OCI-LY1 (cell line): ENCODE measurements around the gene ARHGAP8.

Source experiments
- EZH2 ChIP-seq: fragments of 200-600 bp; sonication (generic), shearing (Covaris generic); IDR thresholded peaks from 2 replicates; pipeline ENCODE4 v1.8.0; 2017; ENCODE audit warnings: borderline replicate concordance, mixed run types, mild to moderate bottlenecking, antibody characterized with exemption, low read length, moderate library complexity, mixed read lengths
- TF ChIP-seq, protein P1 (sequence below): fragments of 200-600 bp; sonication (generic), shearing (Covaris generic); IDR thresholded peaks from 2 replicates; pipeline ENCODE4 v1.5.1; 2017; ENCODE audit warnings: mild to moderate bottlenecking, antibody characterized with exemption, low read length, moderate library complexity, mixed read lengths

DNA sequence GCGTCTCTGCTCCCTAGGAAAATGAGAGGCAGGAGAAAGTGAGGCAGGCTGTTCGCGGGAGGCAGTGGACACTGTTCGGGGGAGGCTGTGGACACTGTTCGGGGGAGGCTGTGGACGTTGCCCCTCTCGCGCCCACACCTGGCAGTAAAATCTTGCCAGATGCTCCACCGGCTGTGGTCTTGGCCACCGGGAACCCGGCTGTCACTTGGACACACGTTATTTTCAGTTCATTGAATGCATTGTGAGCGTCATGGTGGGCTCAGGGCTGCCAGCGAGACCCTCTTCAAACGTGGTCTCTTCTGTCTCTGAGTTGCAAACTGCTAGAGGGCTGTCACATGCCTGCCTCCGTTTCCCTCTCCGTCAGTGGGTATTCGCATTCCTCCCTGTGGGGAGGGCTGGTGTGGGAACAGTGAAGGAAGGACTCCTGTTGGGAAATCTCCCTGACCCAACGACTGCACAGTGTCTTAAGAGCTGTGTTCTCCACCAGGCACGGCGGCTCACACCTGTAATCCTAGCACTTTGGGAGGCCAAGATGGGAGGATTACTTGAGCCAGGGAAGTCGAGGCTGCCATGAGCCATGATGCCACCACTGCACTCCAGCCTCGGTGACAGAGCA, 49.0 kb upstream of the ARHGAP8 start:
- TF ChIP-seq, protein P1, sequence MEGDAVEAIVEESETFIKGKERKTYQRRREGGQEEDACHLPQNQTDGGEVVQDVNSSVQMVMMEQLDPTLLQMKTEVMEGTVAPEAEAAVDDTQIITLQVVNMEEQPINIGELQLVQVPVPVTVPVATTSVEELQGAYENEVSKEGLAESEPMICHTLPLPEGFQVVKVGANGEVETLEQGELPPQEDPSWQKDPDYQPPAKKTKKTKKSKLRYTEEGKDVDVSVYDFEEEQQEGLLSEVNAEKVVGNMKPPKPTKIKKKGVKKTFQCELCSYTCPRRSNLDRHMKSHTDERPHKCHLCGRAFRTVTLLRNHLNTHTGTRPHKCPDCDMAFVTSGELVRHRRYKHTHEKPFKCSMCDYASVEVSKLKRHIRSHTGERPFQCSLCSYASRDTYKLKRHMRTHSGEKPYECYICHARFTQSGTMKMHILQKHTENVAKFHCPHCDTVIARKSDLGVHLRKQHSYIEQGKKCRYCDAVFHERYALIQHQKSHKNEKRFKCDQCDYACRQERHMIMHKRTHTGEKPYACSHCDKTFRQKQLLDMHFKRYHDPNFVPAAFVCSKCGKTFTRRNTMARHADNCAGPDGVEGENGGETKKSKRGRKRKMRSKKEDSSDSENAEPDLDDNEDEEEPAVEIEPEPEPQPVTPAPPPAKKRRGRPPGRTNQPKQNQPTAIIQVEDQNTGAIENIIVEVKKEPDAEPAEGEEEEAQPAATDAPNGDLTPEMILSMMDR: no peak
- TF ChIP-seq EZH2: no peak
